T-helper 1 cell treated with Interleukin-12 subunit alpha and Interleukin-12 subunit beta and Interleukin-4 antibody, amounts not matched to agents 30 μg/mL and 1 μg/mL, for 36 hours (primary cell): ENCODE data around the gene OR1K1.
"Not testable (repeated sequence)": the region's sequence is repeated elsewhere in the genome, so short reads cannot be mapped to it uniquely, and the experiment has no call there.

Experiments used
- H3K27ac Mint-ChIP-seq: one replicate; pipeline ENCODE4 v1.8.0; 2021; ENCODE audit warnings: mild to moderate bottlenecking, mixed read lengths
- H3K27me3 Mint-ChIP-seq: one replicate; pipeline ENCODE4 v1.8.0; 2021; ENCODE audit warnings: low read depth, mixed read lengths
- H3K36me3 Mint-ChIP-seq: one replicate; pipeline ENCODE4 v1.8.0; 2021; ENCODE audit warnings: low read depth, mixed read lengths
- H3K4me1 Mint-ChIP-seq: one replicate; pipeline ENCODE4 v1.8.0; 2021; ENCODE audit warnings: low read depth, mixed read lengths
- H3K4me3 Mint-ChIP-seq: one replicate; pipeline ENCODE4 v1.8.0; 2021; ENCODE audit warnings: mild to moderate bottlenecking, moderate library complexity, mixed read lengths
- H3K9me3 Mint-ChIP-seq: one replicate; pipeline ENCODE4 v1.8.0; 2021; ENCODE audit warnings: mixed read lengths

The OR1K1 gene

DNA sequence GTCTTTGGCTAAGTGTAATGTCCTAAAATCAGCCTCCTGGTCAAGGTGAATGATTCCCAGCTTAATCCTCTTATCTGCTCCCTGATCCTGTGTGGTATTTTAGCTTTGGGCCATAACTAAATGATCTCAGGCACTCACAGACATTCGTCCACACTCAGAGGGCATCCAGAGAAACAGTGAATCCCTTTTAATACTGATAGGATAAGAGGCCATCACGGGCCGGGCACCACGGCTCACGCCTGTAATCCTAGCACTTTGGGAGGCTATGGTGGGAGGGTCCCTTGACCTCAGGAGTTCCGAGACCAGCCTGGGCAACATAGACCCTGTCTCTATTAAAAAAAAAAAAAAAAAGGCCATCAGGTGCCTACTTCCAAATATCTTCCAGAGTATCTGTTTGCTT, 22.1 kb downstream of the OR1K1 start:
- Mint-ChIP-seq H3K27me3 (no peaks in the 10 kb centered on the region), H3K9me3 (no peaks in the 10 kb centered on the region), H3K27ac (no peak overlapping the region), H3K36me3 (peaks cover 32% of the 10 kb centered on the region), H3K4me3 (no peak overlapping the region), H3K4me1 (peaks cover 43% of the 10 kb centered on the region)

DNA sequence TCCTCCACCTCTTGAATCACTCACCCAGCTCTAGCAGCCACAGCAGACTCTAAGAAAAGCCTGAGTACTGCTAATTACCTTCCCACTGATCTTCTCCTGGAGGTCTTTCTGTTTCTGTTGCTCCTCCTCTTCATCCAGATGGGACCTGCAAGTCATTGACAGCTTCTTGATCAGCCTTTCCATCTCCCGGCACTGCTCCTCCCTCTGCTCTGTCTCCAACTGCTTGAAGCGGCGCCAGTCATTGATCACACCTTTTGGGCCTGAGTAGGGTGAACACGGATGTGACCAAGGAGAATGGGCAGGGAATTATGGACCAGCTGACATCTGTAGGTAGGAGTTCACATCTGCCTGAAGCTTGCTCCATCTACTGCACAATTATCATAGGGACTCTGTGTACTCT, 23.0 kb downstream of the OR1K1 start:
- no peaks in the 10 kb centered on the region for H3K27me3 Mint-ChIP-seq
- peaks cover 32% of the 10 kb centered on the region for H3K36me3 Mint-ChIP-seq
- no peak overlapping the region for H3K4me3 Mint-ChIP-seq
- no peak overlapping the region for H3K27ac Mint-ChIP-seq
- no peaks in the 10 kb centered on the region for H3K9me3 Mint-ChIP-seq
- H3K4me1 Mint-ChIP-seq, result peaks cover 48% of the 10 kb centered on the region

DNA sequence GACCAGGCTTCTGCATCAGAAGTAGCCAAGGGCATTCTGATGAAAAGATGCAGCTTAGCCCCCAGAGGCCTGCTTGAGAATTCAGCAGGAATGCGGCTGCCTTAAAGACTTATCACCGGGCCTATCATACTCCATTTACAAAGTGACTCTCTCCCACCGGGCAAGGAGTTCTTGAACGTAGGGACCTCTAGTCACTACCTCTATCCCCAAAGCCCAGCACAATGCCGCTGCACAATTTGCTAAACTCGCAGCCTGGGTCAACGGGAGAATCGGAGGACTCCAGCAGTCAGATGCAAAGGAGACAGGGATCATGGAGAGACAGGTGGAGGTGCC, 27.8 kb downstream of the OR1K1 start:
- Mint-ChIP-seq H3K27ac (peak overlapping the region; percentile 87), H3K9me3 (no peaks in the 10 kb centered on the region), H3K36me3 (peaks cover 14% of the 10 kb centered on the region), H3K27me3 (no peaks in the 10 kb centered on the region), H3K4me3 (peak overlapping the region; percentile 99), H3K4me1 (peaks cover 31% of the 10 kb centered on the region)

DNA sequence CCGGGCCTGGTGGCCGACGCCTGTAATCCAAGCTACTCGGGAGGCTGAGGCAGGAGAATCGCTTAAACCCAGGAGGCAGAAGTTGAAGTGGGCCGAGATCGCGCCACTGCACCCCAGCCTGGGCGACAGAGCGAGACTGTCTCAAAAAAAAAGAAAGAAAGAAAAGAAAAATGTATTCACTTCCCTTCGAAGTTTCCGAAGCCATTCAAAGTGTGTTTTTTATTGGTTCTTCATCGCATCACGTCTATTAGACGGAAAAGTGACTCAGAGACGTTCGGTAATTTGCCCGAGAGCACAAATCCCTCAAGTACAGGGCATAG, 29.0 kb downstream of the OR1K1 start:
- peak overlapping the region; percentile 87 for H3K27ac Mint-ChIP-seq
- H3K27me3 Mint-ChIP-seq, H3K9me3 Mint-ChIP-seq, H3K36me3 Mint-ChIP-seq: not testable (repeated sequence)
- H3K4me1 Mint-ChIP-seq, result peaks cover 27% of the 10 kb centered on the region
- H3K4me3 Mint-ChIP-seq, result peak overlapping the region; percentile 99

- Mint-ChIP-seq H3K9me3 (no peaks in the 10 kb centered on the region), H3K27ac (no peak overlapping the region), H3K4me3 (no peak overlapping the region), H3K4me1 (peaks cover 19% of the 10 kb centered on the region), H3K36me3 (no peaks in the 10 kb centered on the region), H3K27me3 (no peaks in the 10 kb centered on the region)
Measured at GRCh38 chr9:122832194-122832593, 32.3 kb downstream of the OR1K1 start.

- Mint-ChIP-seq H3K4me1 (peaks cover 15% of the 10 kb centered on the region), H3K36me3 (no peaks in the 10 kb centered on the region), H3K9me3 (no peaks in the 10 kb centered on the region), H3K27ac (peak overlapping the region; percentile 56), H3K4me3 (peak overlapping the region; percentile 46), H3K27me3 (no peaks in the 10 kb centered on the region)
Measured at GRCh38 chr9:122835313-122835731, 35.4 kb downstream of the OR1K1 start.

DNA sequence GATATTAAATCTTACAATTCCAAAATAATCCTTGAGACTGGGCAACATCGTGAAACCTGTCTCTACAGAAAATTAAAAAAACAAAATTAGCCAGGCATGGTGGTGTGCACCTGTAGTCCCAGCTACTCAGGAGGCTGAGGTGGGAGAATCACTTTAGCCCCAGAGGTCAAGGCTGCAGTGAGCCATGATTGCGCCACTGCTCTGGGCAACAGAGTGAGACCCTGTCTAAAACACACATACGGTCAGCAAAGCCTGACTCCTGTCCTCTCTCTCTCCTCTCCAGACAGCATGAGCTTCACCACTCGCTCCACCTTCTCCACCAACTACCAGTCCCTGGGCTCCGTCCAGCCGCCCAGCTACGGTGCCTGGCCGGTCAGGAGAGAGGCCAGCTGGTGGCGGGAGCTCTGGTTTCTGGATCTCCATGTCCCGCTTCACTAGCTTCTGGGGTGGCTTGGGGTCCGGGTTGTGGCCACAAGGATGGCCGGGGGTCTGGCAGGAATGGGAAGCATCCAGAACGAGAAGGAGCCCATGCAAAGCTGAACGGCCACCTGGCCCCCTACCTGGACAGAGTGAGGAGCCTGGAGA, 37.4 kb downstream of the OR1K1 start:
- H3K4me3 Mint-ChIP-seq, result no peak overlapping the region
- H3K27ac Mint-ChIP-seq, result no peak overlapping the region
- no peaks in the 10 kb centered on the region for H3K27me3 Mint-ChIP-seq
- no peaks in the 10 kb centered on the region for H3K9me3 Mint-ChIP-seq
- peaks cover 15% of the 10 kb centered on the region for H3K4me1 Mint-ChIP-seq
- H3K36me3 Mint-ChIP-seq, result no peaks in the 10 kb centered on the region

DNA sequence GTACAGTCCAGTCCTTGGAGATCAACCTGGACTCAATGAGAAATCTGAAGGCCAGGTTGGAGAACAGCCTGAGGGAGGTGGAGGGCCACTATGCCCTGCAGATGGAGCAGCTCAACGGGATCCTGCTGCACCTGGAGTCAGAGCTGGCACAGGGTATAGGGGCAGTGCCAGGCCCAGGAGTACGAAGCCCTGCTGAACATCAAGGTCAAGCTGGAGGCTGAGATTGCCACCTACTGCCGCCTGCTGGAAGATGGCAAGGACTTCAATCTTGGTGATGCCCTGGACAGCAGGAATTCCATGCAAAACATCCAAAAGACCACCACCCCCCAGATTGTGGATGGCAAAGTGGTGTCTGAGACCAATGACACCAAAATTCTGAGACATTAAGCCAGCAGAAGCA, 38.5 kb downstream of the OR1K1 start:
- H3K9me3 Mint-ChIP-seq, H3K27me3 Mint-ChIP-seq, H3K36me3 Mint-ChIP-seq, H3K27ac Mint-ChIP-seq, H3K4me3 Mint-ChIP-seq: not testable (repeated sequence)
- peaks cover 18% of the 10 kb centered on the region for H3K4me1 Mint-ChIP-seq

DNA sequence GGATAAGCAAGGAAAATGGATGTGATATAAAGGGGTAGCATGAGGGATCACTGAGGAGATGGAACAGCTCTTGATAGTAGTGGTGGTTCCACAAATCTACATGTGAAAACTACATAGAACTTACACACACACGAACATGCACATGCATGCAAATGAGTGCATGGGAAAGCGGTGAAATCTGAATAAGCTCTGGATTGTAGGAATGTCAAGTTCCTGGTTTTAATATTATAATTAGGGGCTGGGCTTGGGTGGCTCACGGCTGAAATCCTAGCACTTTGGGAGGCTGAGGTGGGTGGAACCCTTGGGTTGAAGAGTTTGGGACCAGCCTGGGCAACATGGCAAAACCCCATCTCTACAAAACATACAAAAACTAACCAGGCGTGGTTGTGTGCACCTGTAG, 41.6 kb downstream of the OR1K1 start:
- Mint-ChIP-seq H3K9me3 (no peaks in the 10 kb centered on the region), H3K4me1 (peaks cover 26% of the 10 kb centered on the region), H3K27ac (peak overlapping the region; percentile 19), H3K36me3 (peaks cover 17% of the 10 kb centered on the region), H3K27me3 (no peaks in the 10 kb centered on the region), H3K4me3 (no peak overlapping the region)

- Mint-ChIP-seq H3K4me3 (no peak overlapping the region), H3K9me3 (no peaks in the 10 kb centered on the region), H3K27me3 (no peaks in the 10 kb centered on the region), H3K36me3 (peaks cover 25% of the 10 kb centered on the region), H3K27ac (no peak overlapping the region), H3K4me1 (peaks cover 32% of the 10 kb centered on the region)
Measured at GRCh38 chr9:122844137-122844536, 44.2 kb downstream of the OR1K1 start.

GRCh38 chr9:122845116-122845515, 45.2 kb downstream of the OR1K1 start:
- peaks cover 35% of the 10 kb centered on the region for H3K4me1 Mint-ChIP-seq
- no peak overlapping the region for H3K27ac Mint-ChIP-seq
- H3K4me3 Mint-ChIP-seq, result no peak overlapping the region

DNA sequence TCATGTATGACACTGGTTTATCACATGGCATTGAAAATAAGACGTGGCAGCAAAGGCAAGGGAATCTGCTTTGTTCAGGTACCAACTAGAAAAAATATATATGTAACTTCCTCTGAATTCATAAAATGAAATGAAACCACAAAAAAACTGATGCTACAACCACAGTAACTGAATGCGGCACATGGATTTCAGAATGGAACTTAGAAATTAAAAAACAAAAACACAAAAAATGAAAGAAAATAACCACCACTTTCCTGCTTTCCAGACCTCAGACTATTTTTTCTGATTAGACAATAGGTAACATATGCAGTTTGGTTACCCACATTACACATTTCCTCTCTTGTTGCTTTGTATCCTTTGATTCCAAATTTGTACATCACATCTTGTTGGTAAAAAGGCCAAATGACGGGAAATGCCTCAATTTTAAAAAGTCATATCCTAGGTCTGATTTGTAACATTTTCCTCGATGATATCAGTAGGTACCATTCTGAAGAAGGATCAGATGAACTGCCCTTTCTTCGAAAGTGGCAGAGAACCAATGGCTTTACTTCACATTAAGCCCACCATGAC, 46.5 kb downstream of the OR1K1 start:
- peaks cover 40% of the 10 kb centered on the region for H3K36me3 Mint-ChIP-seq
- H3K27ac Mint-ChIP-seq, result peak overlapping the region; percentile 55
- no peaks in the 10 kb centered on the region for H3K9me3 Mint-ChIP-seq
- H3K4me1 Mint-ChIP-seq, result peaks cover 35% of the 10 kb centered on the region
- no peaks in the 10 kb centered on the region for H3K27me3 Mint-ChIP-seq
- no peak overlapping the region for H3K4me3 Mint-ChIP-seq

More at GRCh38 chr9:122845116-122845515, 45.2 kb downstream of the OR1K1 start:
- Mint-ChIP-seq H3K36me3 (peaks cover 28% of the 10 kb centered on the region), H3K27me3 (no peaks in the 10 kb centered on the region), H3K9me3 (no peaks in the 10 kb centered on the region)

GRCh38 chr9:122848256-122848943, 48.5 kb downstream of the OR1K1 start:
- Mint-ChIP-seq H3K27me3 (no peaks in the 10 kb centered on the region), H3K4me1 (peaks cover 32% of the 10 kb centered on the region), H3K36me3 (peaks cover 38% of the 10 kb centered on the region), H3K4me3 (no peak overlapping the region), H3K27ac (no peak overlapping the region), H3K9me3 (no peaks in the 10 kb centered on the region)
